KMS-11 (cell line): ENCODE results near the gene LRCH2.

Source experiments
- H2AFZ ChIP-seq: fragments of 200-600 bp; sonication (generic); 2 replicates; pipeline ENCODE4 v1.6.1; 2016; ENCODE audit warnings: antibody characterized with exemption, mixed run types, low read depth
- H3K27ac ChIP-seq: fragments of 200-600 bp; sonication (generic); 2 replicates; pipeline ENCODE4 v1.6.1; 2016; ENCODE audit warnings: mild to moderate bottlenecking, mixed run types
- H3K27me3 ChIP-seq: fragments of 200-600 bp; sonication (generic); 2 replicates; pipeline ENCODE4 v1.6.1; 2017; ENCODE audit warnings: mild to moderate bottlenecking, low read depth, mixed run types, moderate library complexity; ENCODE audit not compliant: insufficient read depth
- H3K36me3 ChIP-seq: fragments of 200-600 bp; sonication (generic); 2 replicates; pipeline ENCODE4 v1.6.1; 2017; ENCODE audit warnings: mild to moderate bottlenecking, mixed run types; ENCODE audit not compliant: insufficient read depth
- H3K4me1 ChIP-seq: fragments of 200-600 bp; sonication (generic); 2 replicates; pipeline ENCODE4 v1.6.1; 2016; ENCODE audit warnings: mild to moderate bottlenecking, low read depth, mixed run types; ENCODE audit not compliant: poor library complexity, severe bottlenecking
- H3K4me2 ChIP-seq: fragments of 200-600 bp; sonication (generic); 2 replicates; pipeline ENCODE4 v1.7.0; 2016; ENCODE audit warnings: mild to moderate bottlenecking, mixed run types
- H3K4me3 ChIP-seq: fragments of 200-600 bp; sonication (generic); IDR thresholded peaks from 2 replicates; pipeline ENCODE4 v1.6.1; 2017; ENCODE audit warnings: low read depth, low read length, mixed read lengths; ENCODE audit not compliant: insufficient read depth
- H3K79me2 ChIP-seq: fragments of 200-600 bp; sonication (generic); 2 replicates; pipeline ENCODE4 v1.6.1; 2016; ENCODE audit warnings: low read depth, mixed run types; ENCODE audit not compliant: insufficient read depth
- H3K9ac ChIP-seq: fragments of 200-600 bp; sonication (generic); 2 replicates; pipeline ENCODE4 v1.6.1; 2016; ENCODE audit warnings: mild to moderate bottlenecking, mixed run types
- H4K20me1 ChIP-seq: fragments of 200-600 bp; sonication (generic); 2 replicates; pipeline ENCODE4 v1.6.1; 2016; ENCODE audit warnings: mild to moderate bottlenecking, mixed run types; ENCODE audit not compliant: insufficient read depth
- TF ChIP-seq, protein P1 (sequence below): fragments of 200-600 bp; sonication (generic); conservative IDR thresholded peaks from 2 replicates; pipeline ENCODE4 v1.6.1; 2017; ENCODE audit warnings: low read depth, mild to moderate bottlenecking, antibody characterized with exemption, low read length, moderate library complexity, mixed read lengths

Gene LRCH2

GRCh38 chrX:115233497-115234455, at the start of gene LRCH2:
Gene LRCH2 (minus strand): TSS chrX:115234096. CDS start chrX:115234041, 55 bp downstream.
- no peak within 1 kb of the TSS for H3K4me2 ChIP-seq
- TF ChIP-seq, protein P1, sequence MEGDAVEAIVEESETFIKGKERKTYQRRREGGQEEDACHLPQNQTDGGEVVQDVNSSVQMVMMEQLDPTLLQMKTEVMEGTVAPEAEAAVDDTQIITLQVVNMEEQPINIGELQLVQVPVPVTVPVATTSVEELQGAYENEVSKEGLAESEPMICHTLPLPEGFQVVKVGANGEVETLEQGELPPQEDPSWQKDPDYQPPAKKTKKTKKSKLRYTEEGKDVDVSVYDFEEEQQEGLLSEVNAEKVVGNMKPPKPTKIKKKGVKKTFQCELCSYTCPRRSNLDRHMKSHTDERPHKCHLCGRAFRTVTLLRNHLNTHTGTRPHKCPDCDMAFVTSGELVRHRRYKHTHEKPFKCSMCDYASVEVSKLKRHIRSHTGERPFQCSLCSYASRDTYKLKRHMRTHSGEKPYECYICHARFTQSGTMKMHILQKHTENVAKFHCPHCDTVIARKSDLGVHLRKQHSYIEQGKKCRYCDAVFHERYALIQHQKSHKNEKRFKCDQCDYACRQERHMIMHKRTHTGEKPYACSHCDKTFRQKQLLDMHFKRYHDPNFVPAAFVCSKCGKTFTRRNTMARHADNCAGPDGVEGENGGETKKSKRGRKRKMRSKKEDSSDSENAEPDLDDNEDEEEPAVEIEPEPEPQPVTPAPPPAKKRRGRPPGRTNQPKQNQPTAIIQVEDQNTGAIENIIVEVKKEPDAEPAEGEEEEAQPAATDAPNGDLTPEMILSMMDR = no peak
- no peak within 1 kb of the TSS for H2AFZ ChIP-seq
- H3K36me3 ChIP-seq = no peaks in the 10 kb centered on the region
- no peak within 1 kb of the TSS for H3K27ac ChIP-seq
- H3K27me3 ChIP-seq = no peaks in the 10 kb centered on the region
- no peak within 1 kb of the TSS for H3K4me3 ChIP-seq
- H3K4me1 ChIP-seq = no peaks in the 10 kb centered on the region
- H3K79me2 ChIP-seq = no peaks in the 10 kb centered on the region
- no peaks in the 10 kb centered on the region for H4K20me1 ChIP-seq
- no peak within 1 kb of the TSS for H3K9ac ChIP-seq

DNA sequence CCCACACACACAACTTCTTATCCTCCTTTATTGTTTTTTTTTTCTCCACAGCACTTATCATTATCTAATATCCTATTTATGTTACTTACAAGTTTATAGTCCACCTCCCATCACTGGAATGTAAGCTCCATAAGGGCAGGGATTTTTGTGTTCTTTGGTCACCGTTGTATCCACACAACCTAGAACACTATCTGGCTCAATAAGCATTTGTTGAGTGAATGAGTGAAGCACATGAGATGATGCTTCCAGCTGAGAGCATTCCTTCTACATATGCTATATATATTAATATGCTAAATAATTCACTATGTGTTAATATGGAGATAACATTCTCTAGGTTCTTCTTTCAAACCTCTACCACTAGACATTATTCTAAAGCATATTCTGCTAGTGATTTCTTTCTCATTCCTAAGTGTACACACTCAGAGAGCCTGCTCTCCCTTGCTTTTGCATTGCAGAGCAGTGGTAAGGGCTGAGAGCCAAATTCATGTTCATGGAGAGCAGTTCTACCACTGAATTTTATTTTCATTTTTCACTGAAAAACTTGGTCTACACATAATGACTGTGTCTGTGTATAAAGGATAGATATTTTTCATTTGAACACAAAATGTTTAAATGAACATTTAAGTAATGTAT, 35.3 kb upstream of the LRCH2 start:
- H3K27me3 ChIP-seq = no peaks in the 10 kb centered on the region
- no peaks in the 10 kb centered on the region for H4K20me1 ChIP-seq
- no peak overlapping the region for H3K27ac ChIP-seq
- H3K36me3 ChIP-seq = no peaks in the 10 kb centered on the region
- no peaks in the 10 kb centered on the region for H3K4me1 ChIP-seq
- TF ChIP-seq, protein P1 = no peak
- no peak overlapping the region for H2AFZ ChIP-seq
- no peak overlapping the region for H3K4me2 ChIP-seq
- H3K79me2 ChIP-seq = no peaks in the 10 kb centered on the region
- no peak overlapping the region for H3K9ac ChIP-seq
- no peak overlapping the region for H3K4me3 ChIP-seq

- Histone ChIP-seq H3K27ac (no peak overlapping the region), H3K4me2 (no peak overlapping the region), H3K36me3 (no peaks in the 10 kb centered on the region), H3K27me3 (no peaks in the 10 kb centered on the region), H3K79me2 (no peaks in the 10 kb centered on the region), H4K20me1 (no peaks in the 10 kb centered on the region), H2AFZ (no peak overlapping the region), H3K4me3 (no peak overlapping the region), H3K4me1 (no peaks in the 10 kb centered on the region), H3K9ac (no peak overlapping the region)
- TF ChIP-seq, protein P1 = 0 out of 2 replicates have a peak, but pooled peaks have one; percentile 25
Measured at GRCh38 chrX:115268421-115268820, 34.5 kb upstream of the LRCH2 start.

- no peaks in the 10 kb centered on the region for H3K79me2 ChIP-seq
- H3K27ac ChIP-seq = no peak overlapping the region
- H3K4me3 ChIP-seq = no peak overlapping the region
- H3K27me3 ChIP-seq = no peaks in the 10 kb centered on the region
- no peak overlapping the region for H3K4me2 ChIP-seq
- TF ChIP-seq, protein P1 = no peak
- H3K4me1 ChIP-seq = no peaks in the 10 kb centered on the region
- H4K20me1 ChIP-seq = no peaks in the 10 kb centered on the region
- no peaks in the 10 kb centered on the region for H3K36me3 ChIP-seq
- H3K9ac ChIP-seq = no peak overlapping the region
- H2AFZ ChIP-seq = no peak overlapping the region
Measured at GRCh38 chrX:115266300-115266699, 32.4 kb upstream of the LRCH2 start.
